Heart left ventricle (tissue), 13 donors: ENCODE data around the gene DBH.

ENCODE experiments used
- CTCF ChIP-seq, 12 donors: fragments of 200-600 bp; sonication (generic) in 4 of 12; IDR thresholded peaks; one replicate each; pipeline versions ENCODE4 v1.5.0 to v1.8.0; 2018 to 2022; ENCODE audit warnings: antibody characterized with exemption in 12 of 12, mild to moderate bottlenecking in 5 of 12
- POLR2A ChIP-seq, 2 donors: fragments of 450-650 bp; IDR thresholded peaks; one replicate each; pipeline ENCODE4 v1.6.1; 2017; ENCODE audit warnings: antibody characterized with exemption in 2 of 2, mild to moderate bottlenecking in 2 of 2, moderate library complexity in 2 of 2
- donor health status: ischemic (EF 13 %, LVEDD 7.1; RV severe dilation, severe dysfunction).
- donor health status: DM: no; HTN: yes; CAD: no.
- donor health status: DM: no; HTN: no; CAD: no.
- donor health status: ischemic (EF 25% LVEDD 6.9; RV normal size, moderate dysfunction).
- donor health status: ischemic (EF 25% LVEDD 5.7; RV mildly dilated, moderate dysfunction).
- donor health status: ischemic (EF 35%, LVEDD 5.7; RV mildly dilated, moderate dysfunction).
- donor health status: nonischemic (EF 11% LVEDD 7.7; RV severe dilation, severe dysfunction).
- donor health status: DM: yes; HTN: yes; CAD: no.
- donor health status: PGD.
- donor health status: ischemic (EF 29% LVEDD 5.4; RV normal size, mild dysfunction).
- donor health status: nonischemic (EF 23%, LVEDD 6.1; RV moderate dilation, normal function).

GRCh38 chr9:133591985-133592384, 44.2 kb upstream of the DBH start:
- TF ChIP-seq CTCF (IDR thresholded peaks at IDR 0.05) (no peak), POLR2A (IDR thresholded peaks at IDR 0.05) (no peak)
